Suppressor macrophage (primary cell): ENCODE measurements around the gene PPTC7.
"Not testable (repeated sequence)": the region's sequence is repeated elsewhere in the genome, so short reads cannot be mapped to it uniquely, and the experiment has no call there.

ENCODE experiments used
- DNase-seq, 4 experiments: peaks; one replicate each; pipeline ENCODE4 v3.0.0-alpha.2; 2020 to 2022

PPTC7 gene

GRCh38 chr12:110532644-110533043 lies 50.5 kb downstream of the PPTC7 start:
- no peak for DNase-seq

- DNase-seq = no peak
Measured at GRCh38 chr12:110531741-110532333, 51.3 kb downstream of the PPTC7 start.

GRCh38 chr12:110530511-110530910 lies 52.6 kb downstream of the PPTC7 start:
- DNase-seq = no peak

GRCh38 chr12:110528277-110528839 lies 54.8 kb downstream of the PPTC7 start:
- DNase-seq = no peak

- DNase-seq = not testable (repeated sequence)
Measured at GRCh38 chr12:110520876-110521712, 62.0 kb downstream of the PPTC7 start.

- DNase-seq = not testable (repeated sequence)
Measured at GRCh38 chr12:110518014-110518413, 65.1 kb downstream of the PPTC7 start.

- DNase-seq = no peak
Measured at GRCh38 chr12:110516995-110517394, 66.1 kb downstream of the PPTC7 start.

GRCh38 chr12:110514363-110514762 lies 68.8 kb downstream of the PPTC7 start:
- DNase-seq = no peak

- no peak for DNase-seq
Measured at GRCh38 chr12:110513842-110514241, 69.3 kb downstream of the PPTC7 start.

- no peak for DNase-seq
Measured at GRCh38 chr12:110508071-110508586, 75.0 kb downstream of the PPTC7 start.

- no peak for DNase-seq
Measured at GRCh38 chr12:110505332-110505731, 77.8 kb downstream of the PPTC7 start.

GRCh38 chr12:110503432-110503831 lies 79.7 kb downstream of the PPTC7 start:
- no peak for DNase-seq

- peak; percentile 99 to 100 (median 99) for DNase-seq
Measured at GRCh38 chr12:110501752-110502738, 81.1 kb downstream of the PPTC7 start, which contains the start of the genes RAD9B and VPS29. RAD9B (plus strand) TSS chr12:110502331; CDS start chr12:110502338, 7 bp downstream. VPS29 (minus strand) TSS chr12:110502111; CDS start chr12:110502051, 60 bp downstream.

GRCh38 chr12:110501399-110501751 lies 81.7 kb downstream of the PPTC7 start:
- DNase-seq = peak; percentile 69 to 82 (median 80)

GRCh38 chr12:110498984-110499706 lies 84.0 kb downstream of the PPTC7 start:
- peak; percentile 55 to 83 (median 70) for DNase-seq
